ENCODE results near the gene GART.

DNA sequence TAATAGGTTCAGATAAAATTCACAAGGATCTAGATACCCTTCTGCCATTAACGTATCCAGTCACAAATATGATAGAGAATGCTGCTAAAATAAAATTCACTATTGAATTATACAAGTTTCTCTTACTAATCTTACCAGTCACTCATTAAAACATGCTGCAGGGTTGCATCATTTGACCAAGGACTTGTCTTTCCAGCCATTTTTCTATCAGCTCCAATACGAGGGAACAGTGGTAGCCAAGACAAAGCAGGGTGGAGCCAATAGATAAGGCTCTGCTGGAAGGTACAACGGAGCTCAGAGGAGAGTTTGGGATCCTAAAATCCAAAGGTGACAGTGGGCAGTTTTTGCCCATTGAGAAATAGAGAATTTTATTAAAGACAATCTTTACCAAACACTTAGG is 42.5 kb upstream of the GART start:
- TF ChIP-seq POLR2A (IDR thresholded peaks at IDR 0.05; ENCODE audit: low read length) (no peak), GATA1 (IDR thresholded peaks at IDR 0.05; ENCODE audit: low read depth, low read length) (no peak)
